Measurements from ENCODE around the gene ZNF664. TPM values are rescaled to one million over a fixed set of nuclear protein-coding genes. Genes with fewer than 3 reads are reported as not detected.
A peak's percentile ranks its signal among the peaks of the same experiment; 100 is the strongest.

The ZNF664 gene
- total and polyA plus RNA-seq, 9 of the 15 experiments (the other 6 are each of a cell fraction or from before 2014, with no cell fraction given): 3.3 to 101 (median 63.6) TPM

- TF ChIP-seq, protein P1, sequence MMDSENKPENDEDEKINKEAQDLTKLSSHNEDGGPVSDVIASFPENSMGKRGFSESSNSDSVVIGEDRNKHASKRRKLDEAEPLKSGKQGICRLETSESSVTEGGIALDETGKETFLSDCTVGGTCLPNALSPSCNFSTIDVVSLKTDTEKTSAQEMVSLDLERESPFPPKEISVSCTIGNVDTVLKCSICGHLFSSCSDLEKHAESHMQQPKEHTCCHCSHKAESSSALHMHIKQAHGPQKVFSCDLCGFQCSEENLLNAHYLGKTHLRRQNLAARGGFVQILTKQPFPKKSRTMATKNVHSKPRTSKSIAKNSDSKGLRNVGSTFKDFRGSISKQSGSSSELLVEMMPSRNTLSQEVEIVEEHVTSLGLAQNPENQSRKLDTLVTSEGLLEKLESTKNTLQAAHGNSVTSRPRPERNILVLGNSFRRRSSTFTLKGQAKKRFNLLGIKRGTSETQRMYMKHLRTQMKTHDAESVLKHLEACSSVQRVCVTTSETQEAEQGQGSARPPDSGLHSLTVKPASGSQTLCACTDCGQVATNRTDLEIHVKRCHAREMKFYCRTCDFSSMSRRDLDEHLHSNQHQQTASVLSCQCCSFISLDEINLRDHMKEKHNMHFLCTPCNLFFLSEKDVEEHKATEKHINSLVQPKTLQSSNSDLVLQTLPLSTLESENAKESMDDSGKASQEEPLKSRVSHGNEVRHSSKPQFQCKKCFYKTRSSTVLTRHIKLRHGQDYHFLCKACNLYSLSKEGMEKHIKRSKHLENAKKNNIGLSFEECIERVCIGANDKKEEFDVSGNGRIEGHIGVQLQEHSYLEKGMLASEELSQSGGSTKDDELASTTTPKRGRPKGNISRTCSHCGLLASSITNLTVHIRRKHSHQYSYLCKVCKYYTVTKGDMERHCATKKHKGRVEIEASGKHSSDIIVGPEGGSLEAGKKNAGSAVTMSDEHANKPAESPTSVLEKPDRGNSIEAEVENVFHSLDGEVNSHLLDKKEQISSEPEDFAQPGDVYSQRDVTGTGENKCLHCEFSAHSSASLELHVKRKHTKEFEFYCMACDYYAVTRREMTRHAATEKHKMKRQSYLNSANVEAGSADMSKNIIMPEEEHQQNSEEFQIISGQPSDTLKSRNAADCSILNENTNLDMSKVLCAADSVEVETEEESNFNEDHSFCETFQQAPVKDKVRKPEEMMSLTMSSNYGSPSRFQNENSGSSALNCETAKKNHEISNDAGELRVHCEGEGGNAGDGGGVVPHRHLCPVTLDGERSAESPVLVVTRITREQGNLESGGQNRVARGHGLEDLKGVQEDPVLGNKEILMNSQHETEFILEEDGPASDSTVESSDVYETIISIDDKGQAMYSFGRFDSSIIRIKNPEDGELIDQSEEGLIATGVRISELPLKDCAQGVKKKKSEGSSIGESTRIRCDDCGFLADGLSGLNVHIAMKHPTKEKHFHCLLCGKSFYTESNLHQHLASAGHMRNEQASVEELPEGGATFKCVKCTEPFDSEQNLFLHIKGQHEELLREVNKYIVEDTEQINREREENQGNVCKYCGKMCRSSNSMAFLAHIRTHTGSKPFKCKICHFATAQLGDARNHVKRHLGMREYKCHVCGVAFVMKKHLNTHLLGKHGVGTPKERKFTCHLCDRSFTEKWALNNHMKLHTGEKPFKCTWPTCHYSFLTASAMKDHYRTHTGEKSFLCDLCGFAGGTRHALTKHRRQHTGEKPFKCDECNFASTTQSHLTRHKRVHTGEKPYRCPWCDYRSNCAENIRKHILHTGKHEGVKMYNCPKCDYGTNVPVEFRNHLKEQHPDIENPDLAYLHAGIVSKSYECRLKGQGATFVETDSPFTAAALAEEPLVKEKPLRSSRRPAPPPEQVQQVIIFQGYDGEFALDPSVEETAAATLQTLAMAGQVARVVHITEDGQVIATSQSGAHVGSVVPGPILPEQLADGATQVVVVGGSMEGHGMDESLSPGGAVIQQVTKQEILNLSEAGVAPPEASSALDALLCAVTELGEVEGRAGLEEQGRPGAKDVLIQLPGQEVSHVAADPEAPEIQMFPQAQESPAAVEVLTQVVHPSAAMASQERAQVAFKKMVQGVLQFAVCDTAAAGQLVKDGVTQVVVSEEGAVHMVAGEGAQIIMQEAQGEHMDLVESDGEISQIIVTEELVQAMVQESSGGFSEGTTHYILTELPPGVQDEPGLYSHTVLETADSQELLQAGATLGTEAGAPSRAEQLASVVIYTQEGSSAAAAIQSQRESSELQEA (IDR thresholded peaks at IDR 0.05; ENCODE audit: low read depth): no peak
- TF ChIP-seq, protein P2, sequence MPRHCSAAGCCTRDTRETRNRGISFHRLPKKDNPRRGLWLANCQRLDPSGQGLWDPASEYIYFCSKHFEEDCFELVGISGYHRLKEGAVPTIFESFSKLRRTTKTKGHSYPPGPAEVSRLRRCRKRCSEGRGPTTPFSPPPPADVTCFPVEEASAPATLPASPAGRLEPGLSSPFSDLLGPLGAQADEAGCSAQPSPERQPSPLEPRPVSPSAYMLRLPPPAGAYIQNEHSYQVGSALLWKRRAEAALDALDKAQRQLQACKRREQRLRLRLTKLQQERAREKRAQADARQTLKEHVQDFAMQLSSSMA (CRISPR knock-in tag; IDR thresholded peaks at IDR 0.05): no peak
- TF ChIP-seq FOXK1 (CRISPR knock-in tag; IDR thresholded peaks at IDR 0.05; ENCODE audit: borderline replicate concordance) (no peak), ZNF175 (CRISPR knock-in tag; IDR thresholded peaks at IDR 0.05; ENCODE audit: low read depth) (no peak), CXXC5 (CRISPR knock-in tag; IDR thresholded peaks at IDR 0.05) (peak; percentile 39; the same call in 1 of the 2 replicates), MCM3 (IDR thresholded peaks at IDR 0.05) (no peak), ZNF140 (CRISPR knock-in tag; IDR thresholded peaks at IDR 0.05) (no peak), ZSCAN32 (CRISPR knock-in tag; IDR thresholded peaks at IDR 0.05) (no peak), TCF15 (CRISPR knock-in tag; IDR thresholded peaks at IDR 0.05) (no peak), TAF15 (IDR thresholded peaks at IDR 0.05; ENCODE audit: low read depth, low read length) (no peak)
These were observed 54.0 kb downstream of the ZNF664 start (continued) for GRCh38 chr12:124026755-124027745.
